WTC11 (cell line): ENCODE measurements around the gene EIF4E1B.

ENCODE experiments used
- ATF2 ChIP-seq: sonication (generic); formaldehyde crosslinking; IDR thresholded peaks from 2 replicates; pipeline ENCODE4 v1.8.1; 2022; ENCODE audit warnings: low read depth, missing genetic modification reagents, borderline replicate concordance
- ATF6 ChIP-seq: sonication (generic); formaldehyde crosslinking; IDR thresholded peaks from 2 replicates; pipeline ENCODE4 v1.8.1; 2023; ENCODE audit warnings: mild to moderate bottlenecking, missing genetic modification reagents
- CTCF ChIP-seq: fragments of 200-600 bp; IDR thresholded peaks from 2 replicates; pipeline ENCODE4 v1.8.0; 2022; ENCODE audit warnings: antibody characterized with exemption
- E2F4 ChIP-seq: sonication (generic); formaldehyde crosslinking; IDR thresholded peaks from 2 replicates; pipeline ENCODE4 v1.8.1; 2022; ENCODE audit warnings: low read depth, mild to moderate bottlenecking, moderate library complexity, missing genetic modification reagents, borderline replicate concordance
- JUN ChIP-seq: sonication (generic); formaldehyde crosslinking; IDR thresholded peaks from 2 replicates; pipeline ENCODE4 v1.8.0; 2023; ENCODE audit warnings: mild to moderate bottlenecking, missing genetic modification reagents
- MYBL2 ChIP-seq: sonication (generic); formaldehyde crosslinking; IDR thresholded peaks from 2 replicates; pipeline ENCODE4 v1.8.1; 2023; ENCODE audit warnings: mild to moderate bottlenecking, moderate library complexity, missing genetic modification reagents
- USF2 ChIP-seq: sonication (generic); formaldehyde crosslinking; IDR thresholded peaks from 2 replicates; pipeline ENCODE4 v1.8.1; 2023; ENCODE audit warnings: mild to moderate bottlenecking, missing genetic modification reagents, moderate library complexity
- ZMAT4 ChIP-seq: fragments of 250-450 bp; sonication (Bioruptor Pico); IDR thresholded peaks from 2 replicates; pipeline ENCODE4 v1.9.0; 2021; ENCODE audit warnings: mild to moderate bottlenecking
- ZNF423 ChIP-seq: fragments of 250-450 bp; sonication (Bioruptor Pico); IDR thresholded peaks from 2 replicates; pipeline ENCODE4 v2.1.2; 2022; ENCODE audit warnings: mild to moderate bottlenecking, moderate library complexity

- TF ChIP-seq CTCF (no peak), ATF6 (CRISPR knock-in tag) (no peak), JUN (CRISPR knock-in tag) (no peak), E2F4 (CRISPR knock-in tag) (no peak), ZNF423 (CRISPR knock-in tag) (no peak), ZMAT4 (CRISPR knock-in tag) (no peak), ATF2 (no peak), USF2 (CRISPR knock-in tag) (no peak), MYBL2 (CRISPR knock-in tag) (no peak)
These were observed 1.1 kb downstream of the EIF4E1B start for GRCh38 chr5:176631383-176632200.
